HG03378 (cell line): ENCODE data around the gene NRTN.
"Not testable (repeated sequence)": the region's sequence is repeated elsewhere in the genome, so short reads cannot be mapped to it uniquely, and the experiment has no call there.

ENCODE experiments used
- ATAC-seq: cut with Tn5 transposase; IDR thresholded peaks from one replicate; pipeline ENCODE4 v1.9.1; 2021; ENCODE audit warnings: mild to moderate bottlenecking, moderate library complexity; ENCODE audit not compliant: unreplicated experiment

NRTN gene, protein sequence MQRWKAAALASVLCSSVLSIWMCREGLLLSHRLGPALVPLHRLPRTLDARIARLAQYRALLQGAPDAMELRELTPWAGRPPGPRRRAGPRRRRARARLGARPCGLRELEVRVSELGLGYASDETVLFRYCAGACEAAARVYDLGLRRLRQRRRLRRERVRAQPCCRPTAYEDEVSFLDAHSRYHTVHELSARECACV

DNA sequence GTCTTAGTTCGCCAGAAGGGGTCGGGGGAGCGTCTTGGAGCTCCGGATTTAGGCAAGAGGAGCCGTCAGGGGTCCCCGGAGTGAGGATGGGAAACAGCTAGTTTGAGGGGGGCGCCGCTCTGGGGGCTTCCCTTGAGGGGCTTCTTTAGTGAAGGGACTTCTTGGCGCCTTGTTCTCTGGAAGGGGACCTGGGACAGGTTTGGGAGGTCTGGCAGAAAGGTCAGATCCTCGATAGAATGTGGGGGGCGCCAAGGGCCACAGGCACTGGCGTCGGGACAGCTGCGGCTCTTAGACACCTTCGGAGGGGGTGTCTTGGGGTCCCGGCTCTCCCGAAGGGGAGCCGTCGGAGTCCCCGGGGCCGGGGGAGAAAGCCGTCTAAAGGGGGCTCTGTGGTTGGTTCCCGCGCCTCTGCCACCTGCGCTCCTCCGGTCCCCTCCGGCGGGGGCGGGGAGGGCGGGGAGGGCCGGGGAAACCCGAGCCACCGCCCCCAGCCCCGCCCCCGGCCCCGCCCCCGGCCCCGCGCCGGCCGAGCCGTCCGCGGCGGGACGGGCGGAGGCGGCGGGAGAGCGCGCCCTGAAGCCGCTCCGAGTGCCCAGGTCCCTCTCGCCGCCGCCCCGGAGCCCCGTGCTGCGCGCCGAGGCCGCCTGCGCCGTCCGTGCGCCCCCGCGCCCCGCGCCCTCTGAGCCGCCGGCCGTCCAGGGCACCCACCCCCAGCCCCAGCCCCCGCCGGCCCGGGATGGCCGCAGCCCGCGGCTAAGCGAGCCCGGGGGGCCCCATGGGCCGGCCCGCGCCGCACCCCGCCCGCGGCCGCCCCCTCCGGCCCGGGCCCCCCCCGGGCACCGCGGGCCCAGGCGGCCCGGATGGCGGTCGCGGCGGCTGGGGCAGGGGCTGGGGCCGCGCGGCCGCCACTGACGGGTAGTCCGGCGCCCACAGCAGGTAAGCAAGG lies at the start of gene NRTN:
Gene NRTN (plus strand): TSS at position 552 of the 946 bp plus-strand sequence. CDS start 19,099 bp downstream, outside the sequence.
- no peak for ATAC-seq

GRCh38 chr19:5762608-5763217 lies 42.2 kb upstream of the NRTN start:
- no peak for ATAC-seq

DNA sequence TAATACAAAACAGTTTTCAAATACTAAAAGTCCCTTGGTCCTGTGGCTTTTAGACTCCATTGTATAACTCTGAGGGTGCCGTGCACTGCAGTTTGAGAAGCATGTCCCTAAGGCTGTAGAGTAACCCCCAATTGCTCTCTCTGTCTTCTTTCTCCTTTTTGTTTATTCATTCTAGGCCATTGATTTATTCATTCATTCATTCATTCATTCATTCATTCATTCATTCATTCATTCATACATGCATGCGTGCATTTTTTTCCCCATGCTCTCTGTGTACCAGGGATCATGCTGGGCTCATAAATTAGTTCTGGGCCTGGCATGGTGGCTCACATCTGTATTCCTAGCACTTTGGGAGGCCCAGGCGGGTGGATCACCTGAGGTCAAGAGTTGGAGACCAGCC lies 39.6 kb upstream of the NRTN start:
- ATAC-seq = no peak

DNA sequence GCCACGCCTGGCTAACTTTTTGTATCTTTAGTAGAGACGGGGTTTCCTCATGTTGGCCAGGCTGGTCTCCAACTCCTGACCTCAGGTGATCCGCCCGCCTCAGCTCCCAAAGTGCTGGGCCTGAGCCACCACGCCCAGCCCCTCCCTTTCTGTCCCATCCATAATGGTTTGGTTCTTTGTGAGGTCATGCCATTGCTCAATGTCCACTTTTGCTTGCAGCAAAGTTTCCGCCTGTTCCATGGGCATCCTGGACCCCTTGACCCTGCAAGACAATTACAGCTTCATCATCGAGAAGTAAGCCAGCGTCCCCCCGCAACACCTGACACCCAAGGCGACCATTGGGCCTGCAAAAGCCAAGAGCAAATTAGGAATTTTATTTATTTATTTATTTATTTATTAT lies 36.9 kb upstream of the NRTN start:
- no peak for ATAC-seq

- ATAC-seq = no peak
Measured at GRCh38 chr19:5772416-5772815, 32.5 kb upstream of the NRTN start.

- no peak for ATAC-seq
Measured at GRCh38 chr19:5773276-5773675, 31.6 kb upstream of the NRTN start.

GRCh38 chr19:5774921-5775320 lies 29.9 kb upstream of the NRTN start:
- no peak for ATAC-seq

DNA sequence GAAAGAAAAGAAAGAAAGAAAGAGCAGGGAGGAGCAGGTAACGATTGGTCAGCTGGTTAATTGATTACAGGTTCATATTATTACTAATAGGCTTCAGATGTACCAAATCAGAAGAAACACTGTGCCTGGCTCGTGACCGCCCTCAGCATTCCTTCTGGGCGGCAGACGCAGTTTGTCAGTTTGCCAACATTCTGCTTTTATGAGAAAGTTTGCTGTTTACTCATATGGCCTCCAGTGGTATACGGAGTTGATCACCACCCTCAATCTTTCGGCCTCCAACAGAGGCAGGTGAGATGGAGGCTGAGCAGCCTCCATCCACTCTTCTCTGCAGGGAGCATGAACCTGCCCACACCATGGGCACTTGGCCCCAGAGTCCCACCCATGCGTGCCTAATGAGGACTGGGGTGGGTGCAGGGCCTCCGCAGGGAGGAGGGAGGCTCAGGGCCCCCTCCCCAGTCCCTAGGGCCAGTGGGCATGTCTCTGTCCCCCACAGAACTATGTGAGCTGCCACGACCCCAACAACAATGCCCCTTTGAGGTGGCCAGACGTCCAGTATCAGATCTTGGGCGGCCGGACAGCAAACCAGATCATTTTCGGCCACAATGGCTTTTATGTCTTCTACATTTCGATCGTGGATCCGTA lies 29.1 kb upstream of the NRTN start:
- ATAC-seq = no peak

DNA sequence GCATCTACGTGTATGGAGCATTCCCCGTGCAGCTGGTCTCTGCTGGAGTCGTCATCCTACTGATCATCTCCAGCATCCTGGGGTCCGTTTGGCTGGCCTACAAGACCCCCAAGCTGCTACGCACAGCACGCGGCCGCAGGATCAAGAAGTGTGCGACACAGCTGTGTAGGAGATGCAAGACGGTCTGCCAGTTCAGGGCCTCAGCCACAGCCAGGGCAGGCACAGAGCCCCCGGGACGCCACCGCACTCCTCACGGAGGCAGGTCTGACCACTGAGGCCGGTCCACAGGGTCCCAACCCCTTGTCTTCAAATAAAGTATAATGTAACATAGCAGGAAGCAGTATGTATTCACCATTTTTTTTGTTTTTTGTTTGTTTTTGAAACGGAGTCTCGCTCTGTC lies 26.5 kb upstream of the NRTN start:
- ATAC-seq = no peak

- not testable (repeated sequence) for ATAC-seq
Measured at GRCh38 chr19:5780916-5781315, 24.0 kb upstream of the NRTN start.

GRCh38 chr19:5782322-5782721 lies 22.5 kb upstream of the NRTN start:
- ATAC-seq = no peak

GRCh38 chr19:5782945-5783919 lies 21.6 kb upstream of the NRTN start:
- no peak for ATAC-seq

GRCh38 chr19:5784581-5785147 lies 20.2 kb upstream of the NRTN start, which contains the start of gene PRR22:
Gene PRR22, minus strand, starts transcription at chr19:5784746. Its CDS starts 86 bp downstream, at chr19:5784660.
- ATAC-seq = no peak

GRCh38 chr19:5785423-5785822 lies 19.4 kb upstream of the NRTN start:
- no peak for ATAC-seq

DNA sequence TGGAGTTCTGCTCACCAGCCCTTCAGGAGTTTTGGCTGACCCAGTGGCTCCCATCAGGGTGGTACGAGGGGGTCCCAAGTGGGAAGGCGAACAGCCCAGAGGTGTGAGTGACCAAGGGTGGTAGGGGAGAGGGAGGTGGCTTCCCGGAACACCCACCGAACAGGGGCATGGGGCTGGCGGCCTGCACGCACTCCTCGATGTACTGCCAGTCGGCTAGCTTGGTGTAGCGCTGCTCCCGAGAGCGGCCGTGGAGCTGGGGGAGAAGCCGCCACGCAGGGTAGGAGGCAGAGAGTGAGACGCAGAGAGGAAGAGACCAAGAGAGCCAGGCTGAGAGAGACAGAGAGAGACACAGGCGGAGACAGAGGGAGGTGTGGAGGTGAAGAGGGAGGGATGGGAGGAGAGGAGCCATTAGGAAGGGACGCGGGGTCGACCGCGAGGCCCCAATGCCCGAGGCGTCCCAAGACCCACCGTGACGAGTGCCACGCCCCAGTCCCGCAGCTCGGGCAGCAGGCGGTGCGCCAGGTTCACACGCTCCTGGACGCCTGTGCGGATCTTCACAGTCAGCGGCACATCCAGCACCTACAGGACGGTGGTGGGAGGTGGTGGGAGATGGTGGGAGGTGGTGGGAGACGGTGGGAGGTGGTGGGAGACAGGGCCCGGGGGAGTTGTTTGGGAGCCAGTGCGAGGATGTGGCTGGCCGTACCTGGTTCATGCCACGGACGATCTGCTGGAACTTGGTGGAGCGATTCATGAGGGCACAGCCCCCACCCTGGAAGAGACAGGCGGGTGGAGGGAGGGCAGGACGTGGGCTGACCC lies 18.1 kb upstream of the NRTN start:
- ATAC-seq = no peak

GRCh38 chr19:5787409-5788182 lies 17.3 kb upstream of the NRTN start:
- no peak for ATAC-seq

GRCh38 chr19:5788422-5788821 lies 16.4 kb upstream of the NRTN start:
- ATAC-seq = no peak

GRCh38 chr19:5789351-5789761 lies 15.5 kb upstream of the NRTN start:
- no peak for ATAC-seq
